OCI-M2 (cell line): ENCODE measurements around the gene TMEM255B.
"Not testable (repeated sequence)": the region's sequence is repeated elsewhere in the genome, so short reads cannot be mapped to it uniquely, and the experiment has no call there.

Experiments
- DNase-seq: peaks from one replicate; lab custom pipeline; 2025; ENCODE audit not compliant: unreplicated experiment; lab: John Stamatoyannopoulos, UW

TMEM255B gene

DNA sequence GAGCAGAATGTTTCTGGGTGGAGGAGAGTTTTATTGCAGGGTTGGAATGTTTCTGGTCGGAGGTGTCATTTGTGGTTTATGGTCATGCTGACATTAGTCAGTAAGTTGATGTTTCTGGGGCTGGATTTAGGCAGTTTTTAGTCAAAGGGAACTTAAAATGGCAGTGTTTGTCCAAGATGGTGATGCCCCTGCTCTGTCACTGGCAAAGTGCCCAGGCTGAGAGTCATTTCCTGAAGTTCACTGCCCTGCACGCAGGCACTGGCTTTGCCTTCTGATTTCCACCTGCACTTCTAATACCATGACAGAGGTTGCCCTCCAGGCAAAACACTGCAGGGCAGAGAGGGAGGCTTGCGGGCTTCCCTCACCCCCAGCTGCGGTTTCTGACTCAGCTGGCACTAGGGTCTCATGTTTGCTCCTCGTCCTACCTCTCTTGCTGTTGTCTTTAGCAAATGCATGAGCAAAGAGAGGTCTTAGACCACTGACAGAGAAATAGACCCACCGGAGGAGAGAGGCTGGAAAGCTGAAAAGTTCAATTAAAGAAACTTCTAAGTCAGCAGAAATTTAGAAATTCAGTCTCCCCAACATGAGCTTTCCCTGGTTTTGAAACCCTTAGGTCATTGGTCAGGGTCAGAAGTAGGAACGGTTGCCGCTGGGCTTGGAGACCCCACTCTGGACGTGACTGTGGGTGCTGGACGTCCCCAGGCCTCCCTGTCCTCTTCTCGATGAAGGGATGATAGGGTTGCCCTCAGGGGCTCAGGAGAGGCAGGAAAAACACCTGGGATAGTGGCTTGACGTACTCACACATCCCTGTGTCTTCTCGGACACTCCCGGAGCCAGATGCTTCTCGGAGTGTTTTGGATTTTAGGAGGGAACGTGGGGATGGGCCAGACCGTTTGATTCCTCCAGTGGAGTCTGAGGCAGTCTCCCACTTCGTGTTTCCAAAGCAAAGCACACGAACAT, 26.3 kb downstream of the TMEM255B start:
- DNase-seq, result no peak

DNA sequence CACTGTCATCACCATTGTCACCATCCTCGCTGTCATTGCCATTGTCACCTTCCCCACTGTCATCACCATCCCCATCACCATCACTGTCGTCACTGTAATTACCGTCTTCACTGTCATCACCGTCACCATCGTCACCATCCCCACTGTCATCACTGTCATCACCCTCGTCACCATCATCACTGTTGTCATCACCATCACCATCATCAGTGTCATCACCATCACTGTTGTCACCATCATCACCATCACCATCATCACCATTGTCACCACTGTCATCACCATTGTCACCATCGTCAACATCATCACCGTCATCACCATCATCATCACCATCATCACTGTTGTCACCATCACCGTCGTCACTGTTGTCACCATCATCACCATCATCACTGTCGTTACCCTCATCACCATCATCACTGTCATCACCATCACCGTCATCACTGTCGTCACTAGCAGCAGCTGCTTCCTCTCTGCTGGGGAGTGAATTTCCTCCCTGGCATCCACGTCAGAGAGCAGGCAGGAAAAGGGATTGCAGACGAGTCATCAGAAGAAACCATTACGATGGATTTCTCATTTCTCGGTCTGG, 27.3 kb downstream of the TMEM255B start:
- no peak for DNase-seq

DNA sequence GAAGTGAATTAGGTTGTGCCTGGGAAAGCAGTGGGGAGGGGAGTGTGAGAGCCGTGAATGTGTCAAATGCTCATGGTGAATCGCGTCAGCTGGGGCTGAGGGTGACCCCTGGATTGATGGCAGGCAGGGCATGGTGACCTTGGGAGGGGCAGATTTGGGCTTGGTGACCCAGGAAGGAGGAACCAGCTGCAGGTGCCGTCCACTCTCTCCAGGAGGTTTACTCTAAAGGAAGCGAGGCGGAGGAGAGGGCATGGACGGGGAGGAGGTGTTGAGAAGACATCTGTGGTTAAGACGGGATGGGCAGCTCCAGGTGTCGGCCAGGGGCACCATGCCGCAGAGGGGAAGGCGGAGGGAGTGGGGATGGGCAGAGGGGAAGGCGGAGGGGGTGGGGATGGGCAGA, 28.7 kb downstream of the TMEM255B start:
- DNase-seq, result no peak

DNA sequence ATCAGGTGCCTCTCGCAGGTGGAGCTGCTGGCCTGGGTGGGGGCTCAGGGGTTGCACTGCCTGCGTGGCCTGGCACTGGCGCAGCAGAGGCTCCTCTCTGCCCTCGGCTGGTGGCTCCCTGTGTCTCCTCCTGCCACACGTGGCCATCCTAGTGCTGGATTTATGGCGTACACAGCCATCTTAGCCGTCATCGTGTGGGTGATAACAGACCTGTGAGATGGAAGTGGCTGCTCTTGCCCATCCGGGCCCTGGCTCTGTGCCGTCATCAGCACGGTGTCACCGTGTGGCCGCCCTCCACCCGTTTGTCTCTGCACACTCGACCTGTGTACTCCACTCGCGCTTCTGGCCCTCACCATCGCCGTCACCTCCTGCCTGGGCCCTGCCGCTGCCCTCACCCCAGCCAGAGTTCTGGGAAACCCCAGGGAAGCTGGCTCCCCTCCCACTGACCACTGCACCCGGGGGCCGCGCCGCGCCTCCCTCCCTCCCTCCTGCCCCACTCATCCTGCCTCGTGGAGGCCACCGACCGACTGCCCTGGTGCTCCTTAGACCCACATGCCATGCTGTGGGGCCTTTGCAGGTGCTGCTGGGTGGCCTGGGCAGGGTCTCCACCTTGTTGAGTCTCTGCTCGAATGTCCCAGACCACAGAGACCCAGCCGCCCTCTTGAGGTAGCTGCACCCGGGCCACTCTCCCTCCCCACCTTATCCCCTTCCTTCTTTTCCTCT, 29.5 kb downstream of the TMEM255B start:
- DNase-seq, result no peak

DNA sequence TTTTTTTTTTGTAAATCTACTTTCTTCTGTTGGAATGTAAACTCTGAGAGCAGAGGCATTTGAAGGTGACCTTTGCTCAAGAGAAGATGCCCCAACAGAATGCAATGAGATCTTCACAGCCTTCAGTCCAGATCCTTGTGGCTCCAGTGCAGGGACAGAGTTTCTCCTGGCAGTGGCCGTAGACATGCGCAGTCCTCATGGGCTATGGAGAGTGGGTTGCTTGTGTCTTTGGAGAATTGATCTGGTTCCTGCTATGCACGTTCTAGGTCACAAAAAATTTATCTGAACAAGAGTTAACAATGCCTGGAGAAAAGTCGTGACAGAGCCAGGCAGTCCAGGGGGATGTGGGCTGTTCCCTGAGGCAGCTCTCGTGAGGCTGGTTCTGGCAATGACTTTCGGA, 30.1 kb downstream of the TMEM255B start:
- no peak for DNase-seq

DNA sequence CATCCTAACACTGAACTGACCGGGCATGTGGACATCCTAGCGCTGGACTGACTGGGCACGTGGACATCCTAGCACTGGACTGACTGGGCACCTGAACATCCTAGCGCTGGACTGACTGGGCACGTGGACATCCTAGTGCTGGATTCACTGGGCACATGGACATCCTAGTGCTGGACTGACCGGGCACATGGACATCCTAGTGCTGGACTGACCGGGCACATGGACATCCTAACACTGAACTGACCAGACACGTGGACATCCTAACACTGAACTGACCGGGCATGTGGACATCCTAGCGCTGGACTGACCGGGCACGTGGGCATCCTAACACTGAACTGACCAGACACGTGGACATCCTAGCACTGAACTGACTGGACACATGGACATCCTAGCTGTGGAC, 30.9 kb downstream of the TMEM255B start:
- DNase-seq, result not testable (repeated sequence)

DNA sequence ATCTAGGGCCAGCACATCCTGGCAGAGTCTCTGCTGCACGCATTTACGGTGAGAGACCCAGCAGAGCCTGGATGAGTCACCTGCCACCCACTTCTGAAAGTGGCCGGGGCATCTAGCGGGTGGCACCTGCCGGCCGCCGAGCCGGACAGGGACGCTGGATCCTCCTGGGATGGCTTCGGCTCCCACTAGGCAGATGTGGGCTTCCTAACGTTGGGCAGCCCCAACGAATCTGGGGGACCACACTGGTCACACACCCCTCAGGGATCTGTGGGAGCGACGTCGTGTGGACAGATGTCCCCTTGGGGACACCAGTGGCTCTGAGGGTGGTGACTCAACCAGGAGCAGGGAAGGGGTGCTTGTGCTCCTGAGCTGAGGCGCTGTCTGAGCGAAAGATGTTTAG, 32.2 kb downstream of the TMEM255B start:
- DNase-seq, result no peak

DNA sequence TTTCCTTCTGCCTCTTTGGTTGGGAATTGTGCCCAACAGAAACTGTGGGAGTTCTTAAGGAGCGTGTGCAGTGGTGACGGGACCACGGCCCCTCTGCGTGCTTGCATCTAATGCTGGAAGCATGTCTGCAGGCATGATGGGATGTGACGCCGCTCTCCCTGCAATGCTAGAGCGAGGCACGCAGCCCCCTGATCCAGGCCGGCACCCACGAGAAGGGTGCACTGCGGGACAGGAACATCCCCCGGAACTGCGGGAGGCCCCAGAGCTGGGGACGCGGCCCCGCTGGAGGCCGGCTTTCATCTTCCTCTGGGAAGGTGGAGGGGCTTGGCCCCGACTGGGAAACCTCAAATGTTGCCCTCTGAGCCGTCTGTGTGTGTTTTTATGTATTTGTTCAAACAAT, 32.7 kb downstream of the TMEM255B start:
- no peak for DNase-seq

DNA sequence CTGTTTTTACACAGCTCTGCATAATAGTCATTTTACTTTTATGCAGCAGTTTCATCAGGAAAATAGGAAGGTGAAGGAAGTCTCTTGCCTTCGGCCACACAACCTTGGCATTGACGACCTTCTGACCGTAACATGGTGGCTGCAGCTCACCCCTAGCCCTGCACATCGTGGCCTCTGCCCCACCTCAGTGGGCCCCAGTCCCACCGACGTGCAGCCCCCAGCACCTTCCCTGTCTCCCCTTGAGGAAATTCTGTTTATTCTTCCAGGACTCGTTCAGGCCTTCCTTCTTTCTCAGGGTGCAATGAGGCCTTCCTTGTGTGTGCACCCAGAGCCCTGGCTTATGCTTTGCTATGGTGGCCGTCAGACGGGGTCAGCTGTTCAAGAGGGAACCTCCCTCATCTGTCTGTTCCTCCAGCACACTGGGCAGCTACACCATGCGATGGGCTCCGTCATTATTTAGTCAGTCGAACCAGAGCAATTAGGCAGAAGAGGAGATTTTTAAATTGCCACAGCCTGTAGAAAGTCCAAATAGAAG, 33.3 kb downstream of the TMEM255B start:
- no peak for DNase-seq

DNA sequence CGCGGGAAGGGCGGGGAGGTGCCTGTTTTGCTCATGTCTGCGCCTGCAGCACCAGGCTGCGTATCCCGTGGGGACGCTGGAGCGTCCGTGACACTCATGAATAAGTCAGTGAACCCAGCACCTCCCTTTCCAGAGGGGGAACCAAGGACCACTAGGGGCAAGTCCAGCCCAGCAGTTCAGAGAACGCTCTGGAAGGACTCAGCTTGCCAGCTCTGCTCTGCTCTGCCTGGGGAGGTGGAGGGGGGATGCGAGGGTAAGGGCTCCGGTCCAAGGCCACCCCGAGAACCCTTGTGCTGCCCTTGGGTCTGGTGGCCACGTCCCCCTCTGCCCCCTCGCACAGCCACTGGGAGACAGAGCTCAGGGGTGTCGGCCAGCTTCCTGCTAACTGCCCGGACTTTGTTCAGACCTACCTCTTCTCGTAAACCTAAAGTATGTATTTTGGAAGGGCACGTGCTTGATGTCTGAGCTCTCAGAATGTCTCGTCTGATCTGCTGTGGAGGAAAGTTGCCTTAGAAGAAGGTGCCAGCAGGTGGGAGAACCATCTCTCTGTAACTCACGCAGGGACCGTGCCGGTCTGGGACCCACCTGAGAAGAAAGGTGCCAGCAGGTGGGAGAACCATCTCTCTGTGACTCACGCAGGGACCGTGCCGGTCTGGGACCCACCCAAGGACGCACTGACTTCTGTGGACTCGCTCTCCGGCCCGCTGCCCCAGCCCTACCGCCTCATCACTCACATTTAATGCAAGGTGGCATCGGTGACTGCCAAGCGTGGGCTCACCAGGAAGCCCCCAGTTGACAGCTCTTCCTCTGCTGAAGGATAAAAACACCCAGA, 34.1 kb downstream of the TMEM255B start:
- no peak for DNase-seq

DNA sequence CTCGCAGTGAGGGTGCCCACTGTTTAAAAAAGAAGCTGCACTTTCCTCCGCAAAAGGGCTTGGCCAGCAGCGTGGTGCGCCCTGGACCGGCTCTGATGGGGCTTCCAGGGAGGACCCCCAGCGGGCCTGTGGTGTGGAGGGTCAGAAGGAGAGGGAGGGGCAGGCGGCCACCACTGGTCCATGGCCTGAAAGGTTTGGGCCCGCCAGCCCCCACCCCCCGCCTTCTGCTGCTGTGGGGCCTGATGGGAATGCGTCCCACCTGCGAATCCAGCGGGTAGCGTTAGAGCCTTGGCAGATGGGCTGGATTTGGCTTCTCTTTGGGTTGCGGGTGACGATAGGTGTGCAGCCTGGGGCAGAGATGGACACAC, 34.7 kb downstream of the TMEM255B start:
- DNase-seq, result no peak

DNA sequence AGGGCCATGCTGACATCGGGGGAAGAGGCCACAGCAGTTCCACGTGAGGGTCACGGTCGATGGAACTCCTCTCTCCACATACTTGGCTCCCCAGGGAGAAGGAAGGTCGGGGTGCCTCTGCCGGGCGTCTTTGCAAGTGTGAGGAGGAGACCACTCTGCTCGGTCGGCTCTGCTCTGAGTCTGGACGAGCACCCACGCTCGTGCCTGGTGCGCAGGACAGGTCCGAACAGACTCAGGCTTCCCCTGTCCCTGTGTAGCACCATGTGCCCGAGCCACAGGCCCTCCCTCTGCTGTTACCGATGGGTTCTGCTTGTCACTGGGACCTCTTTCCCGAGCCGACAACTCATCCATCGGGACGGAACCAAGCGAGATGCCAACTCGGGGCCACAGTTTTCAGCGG, 35.1 kb downstream of the TMEM255B start:
- DNase-seq, result no peak

DNA sequence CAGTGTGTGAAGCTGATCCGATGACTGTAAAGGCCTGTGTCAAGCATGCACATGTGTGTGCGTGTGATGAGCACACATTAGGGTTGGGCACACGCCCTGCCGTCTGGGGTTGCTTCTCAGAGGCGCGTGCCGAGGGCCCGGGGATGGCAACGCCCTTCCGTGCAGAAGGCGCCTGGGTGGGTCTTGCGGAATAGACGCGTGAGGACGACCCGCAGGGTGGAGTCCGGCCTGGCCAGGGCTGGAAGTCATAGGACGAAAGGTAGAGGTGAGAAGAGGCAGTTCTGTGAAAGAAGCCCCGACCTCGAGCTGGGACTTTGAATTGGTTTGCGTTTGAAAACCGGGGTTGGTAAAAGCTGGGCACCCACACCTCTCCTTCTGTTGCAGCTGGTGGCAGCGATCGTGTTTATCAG, 35.7 kb downstream of the TMEM255B start:
- DNase-seq, result no peak

DNA sequence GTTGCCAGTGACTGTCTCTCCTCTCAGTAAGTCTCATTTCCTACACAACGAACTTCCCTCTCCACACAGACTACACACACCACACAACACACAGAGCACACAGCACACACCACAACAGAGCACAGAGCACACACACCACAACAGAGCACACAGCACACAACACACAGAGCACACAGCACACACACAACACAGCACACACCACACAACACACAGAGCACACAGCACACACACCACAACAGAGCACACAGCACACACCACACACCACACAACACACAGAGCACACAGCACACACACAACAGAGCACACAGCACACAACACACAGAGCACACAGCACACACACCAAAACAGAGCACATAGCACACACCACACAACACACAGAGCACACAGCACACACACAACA, 36.3 kb downstream of the TMEM255B start:
- DNase-seq, result not testable (repeated sequence)

DNA sequence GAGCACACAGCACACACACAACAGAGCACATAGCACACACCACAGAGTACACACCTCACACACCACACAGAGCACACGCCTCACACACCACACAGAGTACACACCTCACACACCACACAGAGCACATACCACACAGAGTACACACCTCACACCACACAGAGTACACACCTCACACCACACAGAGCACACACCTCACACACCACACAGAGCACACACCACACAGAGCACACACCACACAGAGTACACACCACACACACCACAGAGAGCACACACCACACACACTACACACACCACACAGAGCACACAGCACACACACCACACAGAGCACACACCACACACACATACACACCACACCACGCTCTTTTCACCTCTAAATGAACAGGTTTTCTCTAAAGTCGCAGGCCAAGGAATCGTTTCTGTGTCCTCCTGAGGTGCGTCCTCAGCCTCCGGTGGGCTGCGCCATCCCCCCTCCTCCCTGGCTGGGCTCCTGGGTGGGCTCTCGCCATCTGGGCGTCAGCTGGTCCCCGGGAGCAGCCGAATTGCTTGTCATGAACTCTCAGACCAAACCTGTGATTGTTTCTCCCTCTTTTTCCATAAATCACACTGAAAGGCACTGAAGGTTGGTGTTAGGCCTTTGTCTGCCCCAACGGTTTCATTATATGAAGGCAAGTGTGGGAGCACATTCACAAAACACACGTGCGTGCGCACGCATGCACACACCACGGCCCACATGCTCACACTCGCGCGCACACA, 37.4 kb downstream of the TMEM255B start:
- DNase-seq, result no peak

DNA sequence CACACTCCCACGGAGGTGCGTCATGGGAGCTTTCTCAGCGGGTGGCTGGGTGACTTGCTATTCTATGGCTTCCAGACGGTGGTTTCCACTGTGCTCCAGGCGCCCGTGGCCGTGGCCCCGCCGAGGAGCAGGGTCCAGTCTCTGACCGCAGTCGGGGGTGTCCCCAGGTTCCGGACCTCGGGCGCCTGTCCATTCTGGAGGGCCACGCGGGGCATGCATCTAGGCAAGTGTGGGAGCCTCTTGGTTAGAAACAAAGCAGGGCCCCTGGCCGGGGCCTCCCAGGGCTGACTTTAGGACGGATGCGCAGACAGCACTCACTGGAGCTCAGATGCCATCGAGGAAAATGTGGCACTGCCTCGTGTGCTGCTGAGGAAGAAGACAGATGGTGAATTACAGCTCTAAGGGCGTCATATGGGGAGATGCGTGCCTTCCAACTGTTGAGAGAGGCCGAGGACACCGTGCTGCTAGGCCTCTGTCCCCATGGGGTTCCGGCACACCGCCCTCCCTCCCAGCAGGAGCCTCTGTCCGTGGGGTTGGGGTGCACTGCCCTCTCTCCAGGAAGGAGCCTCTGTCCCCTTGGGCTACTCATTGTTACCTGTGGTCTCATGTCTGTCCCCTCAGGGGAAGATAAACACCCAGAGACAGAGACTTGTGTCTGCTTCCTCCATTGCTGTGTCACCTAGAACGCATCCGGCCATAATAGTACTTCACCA, 38.1 kb downstream of the TMEM255B start:
- no peak for DNase-seq

DNA sequence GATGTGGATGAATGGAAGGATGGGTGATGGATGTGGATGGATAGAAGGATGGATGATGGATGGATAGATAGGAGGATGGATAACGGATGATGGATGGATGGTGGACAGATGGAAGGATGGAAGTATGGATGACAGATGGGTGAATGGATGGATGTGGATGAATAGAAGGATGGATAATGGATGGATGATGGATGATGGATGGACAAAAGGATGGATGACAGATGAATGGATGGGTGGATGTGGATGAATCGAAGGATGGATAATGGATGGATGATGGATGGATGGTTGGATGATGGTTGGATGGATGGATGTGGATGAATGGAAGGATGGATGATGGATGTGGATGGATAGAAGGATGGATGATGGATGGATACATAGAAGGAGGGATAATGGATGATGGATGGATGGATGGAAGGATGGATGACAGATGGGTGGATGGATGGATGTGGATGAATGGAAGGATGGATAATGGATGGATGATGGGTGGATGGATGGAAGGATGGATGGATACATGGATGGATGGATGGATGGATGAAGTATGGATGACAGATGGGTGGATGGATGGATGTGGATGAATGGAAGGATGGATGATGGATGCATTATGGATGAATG, 39.3 kb downstream of the TMEM255B start:
- DNase-seq, result no peak

DNA sequence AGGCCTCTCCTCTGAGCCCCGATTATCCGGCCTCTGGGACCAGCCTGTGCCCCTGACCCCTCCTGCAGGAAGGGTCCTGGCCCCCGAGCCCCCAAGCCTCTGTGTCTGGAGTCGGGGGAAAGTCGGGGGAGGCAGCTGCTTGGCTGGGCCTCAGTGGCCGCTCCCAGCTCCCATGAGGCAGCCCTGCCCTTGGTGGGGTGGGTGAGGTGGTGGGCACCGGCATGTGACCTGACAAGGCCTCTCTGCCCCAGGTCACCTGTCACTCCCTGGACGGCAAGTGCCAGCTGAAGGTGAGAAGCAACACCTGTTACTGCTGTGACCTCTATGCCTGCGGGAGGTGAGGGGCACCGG, 41.5 kb downstream of the TMEM255B start:
- no peak for DNase-seq

DNA sequence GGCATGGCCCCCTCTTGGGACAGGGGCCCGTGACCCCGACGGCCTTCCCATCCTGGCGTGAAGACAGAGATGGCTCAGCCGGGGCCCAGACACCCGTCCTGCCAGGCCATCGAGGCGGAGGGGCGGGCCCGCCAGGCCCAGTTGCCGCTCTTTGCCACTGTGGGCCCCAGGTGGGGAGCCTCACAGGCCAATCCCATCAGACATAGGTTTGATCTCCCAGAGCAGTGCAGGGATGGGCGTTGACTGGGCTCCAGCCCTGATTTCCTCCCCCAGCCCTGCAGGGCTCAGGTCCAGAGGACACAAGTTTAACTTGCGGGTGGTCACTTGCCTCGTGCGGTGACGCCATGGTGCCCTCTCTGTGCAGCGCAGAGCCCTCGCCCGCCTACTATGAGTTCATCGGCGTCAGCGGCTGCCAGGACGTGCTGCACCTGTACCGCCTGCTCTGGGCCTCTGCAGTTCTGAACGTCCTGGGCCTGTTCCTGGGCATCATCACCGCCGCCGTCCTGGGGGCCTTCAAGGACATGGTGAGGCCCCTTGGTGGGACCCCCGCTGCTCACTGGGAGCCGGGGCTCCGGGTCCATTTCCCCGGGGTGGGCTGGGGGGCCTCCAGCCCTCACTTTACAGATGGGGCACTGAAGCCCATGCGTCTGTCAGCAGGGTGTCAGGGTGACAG, 42.4 kb downstream of the TMEM255B start:
- no peak for DNase-seq
